EH (cell line): ENCODE measurements around the gene ABCA8.

Experiments
- DNase-seq: peaks from one replicate; pipeline ENCODE4 v3.0.0-alpha.2; 2015; ENCODE audit warnings: low read depth

The ABCA8 gene

DNA sequence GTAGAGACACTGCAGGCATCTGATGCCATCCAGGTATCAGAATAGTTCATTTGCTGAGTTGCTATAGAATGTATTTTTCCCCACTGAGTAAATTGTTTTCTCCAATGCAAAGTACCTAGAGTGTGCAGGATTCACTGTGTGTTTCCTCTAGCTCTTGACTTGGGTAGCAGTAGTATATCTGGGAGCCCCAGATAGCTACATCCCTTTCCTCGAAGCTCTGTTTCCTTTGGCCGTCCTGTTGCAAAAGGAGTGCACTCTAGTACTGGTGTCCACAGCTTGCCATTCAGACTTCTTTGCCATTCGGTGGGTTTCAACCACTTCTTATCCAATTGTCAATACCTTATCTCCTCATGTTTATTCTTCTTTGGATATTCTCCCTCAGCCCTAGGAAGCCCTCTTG lies 12.8 kb downstream of the ABCA8 start:
- no peak for DNase-seq

DNA sequence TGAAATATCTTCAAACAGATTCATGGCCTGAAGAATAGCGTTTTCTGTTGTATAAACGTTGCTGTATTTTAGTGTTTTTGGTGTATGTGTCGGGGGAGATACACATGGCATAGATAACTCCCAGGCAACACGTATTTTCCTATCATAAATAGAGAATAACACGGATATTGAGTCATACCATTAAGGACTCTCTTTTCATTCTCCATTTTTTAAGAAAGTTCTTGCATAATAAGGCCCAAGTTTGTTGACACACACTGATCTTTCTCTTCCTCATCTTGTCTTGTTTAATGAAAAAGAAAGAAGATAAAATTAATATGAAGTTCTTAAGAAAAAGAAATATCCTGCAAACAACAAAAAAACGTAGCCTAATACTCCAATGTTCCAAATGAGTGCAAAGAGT lies 13.4 kb downstream of the ABCA8 start:
- no peak for DNase-seq

DNA sequence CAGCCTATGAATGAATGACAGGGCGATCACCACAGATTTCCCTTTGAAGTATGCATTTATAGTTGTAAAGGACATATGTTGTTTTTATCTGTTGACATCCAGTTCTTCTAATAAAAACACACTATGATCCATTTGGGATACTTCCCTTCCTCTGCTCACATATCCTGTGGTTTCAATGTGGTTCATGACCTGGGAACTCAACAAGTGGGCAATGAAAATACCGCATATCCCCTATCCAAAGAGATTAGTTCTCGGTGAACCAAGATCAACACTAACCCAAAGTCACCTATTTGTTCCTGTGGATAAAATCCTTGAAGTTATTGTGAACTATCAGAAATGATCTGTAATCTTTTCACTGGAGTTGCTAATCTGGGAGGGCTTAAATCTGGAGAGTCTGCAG lies 16.0 kb downstream of the ABCA8 start:
- no peak for DNase-seq

DNA sequence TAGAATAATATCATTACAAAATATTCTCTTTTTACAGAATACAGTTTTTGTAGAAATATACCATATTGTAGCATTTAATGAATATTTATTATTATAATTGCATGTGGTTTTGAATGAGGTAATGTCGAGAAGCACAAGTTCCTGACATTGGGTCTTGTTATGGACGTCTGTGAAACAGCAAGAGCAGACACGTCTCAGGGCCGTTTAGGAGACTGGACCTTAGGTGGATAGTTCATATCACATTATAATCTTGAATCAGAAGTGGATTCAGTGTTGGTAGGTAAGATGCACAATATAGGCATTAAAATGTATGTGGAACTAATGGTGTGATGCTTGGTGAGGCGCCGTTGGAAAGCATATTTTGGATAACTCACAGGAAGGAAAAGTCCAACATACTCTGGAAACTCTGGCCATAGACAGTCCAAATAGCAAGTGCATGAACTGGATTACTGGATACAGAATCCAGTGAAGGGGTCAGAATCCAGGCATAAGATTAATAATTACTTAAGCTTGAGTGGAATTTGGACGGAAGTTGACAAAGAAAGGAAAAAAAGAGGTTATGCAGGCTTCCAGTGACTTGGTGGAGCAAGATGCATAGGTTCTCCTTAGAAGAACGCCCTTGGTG lies 17.2 kb downstream of the ABCA8 start:
- DNase-seq, result no peak

DNA sequence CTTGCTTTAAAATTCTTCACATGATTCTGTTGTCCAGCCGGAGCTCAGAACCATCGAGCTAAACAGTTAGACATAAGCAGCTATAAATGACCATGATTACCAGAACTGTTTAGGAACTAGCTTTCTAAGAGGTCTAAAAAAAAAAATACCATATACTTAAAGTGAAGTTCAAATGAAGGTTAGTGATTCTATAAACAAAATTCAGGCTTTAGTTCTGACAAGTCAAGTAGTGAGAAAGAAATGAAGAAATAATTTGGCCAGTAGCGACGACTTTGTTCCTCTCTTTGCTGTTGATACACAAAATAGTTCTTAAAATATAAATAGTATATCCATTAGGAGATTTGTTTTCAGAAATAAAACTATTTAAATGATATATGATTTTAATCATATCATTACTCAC lies 27.7 kb downstream of the ABCA8 start:
- DNase-seq, result no peak

DNA sequence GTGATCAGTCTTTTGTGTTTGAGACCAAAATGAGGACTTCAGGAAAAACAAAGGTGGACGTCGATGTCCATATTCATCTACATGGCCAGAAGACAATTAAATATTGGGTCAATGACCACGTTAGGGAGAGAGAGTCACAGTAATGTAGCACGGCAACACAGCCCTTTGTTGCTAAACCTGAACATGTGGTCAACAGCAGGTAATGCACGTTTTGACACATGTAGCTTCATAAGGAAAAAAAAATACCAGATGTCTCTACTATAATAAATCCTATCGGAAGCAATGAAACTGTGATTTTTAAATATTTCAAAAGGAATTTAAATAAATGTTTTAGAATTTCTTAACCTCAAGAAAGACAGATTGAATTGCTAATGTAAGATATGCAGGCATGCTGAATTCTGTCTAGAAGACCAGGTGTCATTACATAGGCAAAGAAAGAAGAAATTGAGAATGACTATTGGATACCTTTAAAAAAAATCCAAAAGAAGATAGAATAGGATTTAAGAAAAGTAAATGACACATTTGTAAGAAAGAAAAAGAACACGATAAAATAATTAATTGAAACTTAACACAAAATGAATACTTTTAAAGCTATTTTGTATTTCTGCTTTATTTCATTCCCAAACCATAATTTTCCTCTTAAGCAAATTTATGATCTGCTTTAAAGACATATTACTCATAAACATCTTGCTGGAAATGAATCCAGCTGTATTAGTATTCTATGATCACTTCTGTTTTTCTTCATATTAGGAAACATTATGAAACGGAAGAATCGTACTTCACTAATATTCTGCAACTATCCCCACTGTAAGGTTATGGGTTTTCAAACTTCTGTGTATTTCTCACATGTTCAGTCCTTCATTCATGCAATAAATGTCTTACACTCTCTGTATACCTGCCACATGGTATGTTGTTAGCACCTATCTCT lies 30.1 kb downstream of the ABCA8 start:
- no peak for DNase-seq

DNA sequence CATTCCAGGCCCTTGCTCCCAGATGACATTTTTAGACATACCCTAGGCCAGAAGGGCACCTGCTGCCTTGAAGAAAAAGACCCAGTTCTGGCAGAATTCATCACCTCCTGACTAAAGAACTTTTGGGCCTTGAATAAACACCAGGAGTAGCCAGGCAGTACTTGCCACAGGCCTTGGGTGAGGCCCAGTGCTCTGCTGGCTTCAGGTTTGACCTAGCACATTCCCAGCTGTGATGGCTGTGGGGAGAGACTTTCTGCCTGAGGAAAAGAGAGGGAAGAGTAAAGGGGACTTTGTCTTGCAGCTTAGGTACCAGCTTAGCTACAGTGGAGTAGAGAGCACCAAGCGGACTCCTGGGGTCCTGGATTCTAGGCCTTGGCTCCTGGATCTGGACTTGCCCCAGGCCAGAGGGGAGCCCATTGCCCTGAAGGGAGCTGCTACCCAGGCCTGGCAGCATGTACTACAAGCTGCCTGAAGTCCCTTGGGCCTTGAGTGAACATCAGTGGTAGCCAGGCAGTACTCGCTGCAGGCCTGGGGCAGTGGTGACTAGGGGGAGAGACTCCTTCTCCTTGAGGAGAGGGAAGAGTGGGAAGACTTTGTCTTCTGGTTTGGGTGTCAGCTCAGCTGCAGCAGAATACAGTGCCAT lies 44.3 kb downstream of the ABCA8 start:
- DNase-seq, result no peak

DNA sequence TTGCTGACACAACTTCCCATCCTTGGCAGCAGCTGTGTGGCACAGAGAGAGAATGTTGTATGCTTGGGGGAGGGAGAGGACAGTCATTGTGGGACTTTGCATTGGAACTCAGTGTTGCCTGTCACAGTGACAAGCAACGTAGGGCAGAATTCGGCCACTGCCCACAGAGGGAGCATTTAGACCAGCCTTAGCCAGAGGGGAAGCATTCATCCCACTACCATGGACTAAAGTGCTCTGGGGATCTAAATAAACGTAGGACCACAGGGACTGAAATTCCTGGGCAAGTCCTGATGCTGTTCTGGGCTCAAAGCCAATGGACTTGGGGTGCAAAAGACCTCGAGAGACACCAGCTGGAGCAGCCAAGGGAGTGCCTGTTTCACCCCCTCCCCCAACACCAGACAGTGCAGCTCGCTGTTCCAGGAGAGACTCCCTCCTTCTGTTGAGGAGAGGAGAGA lies 44.9 kb downstream of the ABCA8 start:
- DNase-seq, result no peak

DNA sequence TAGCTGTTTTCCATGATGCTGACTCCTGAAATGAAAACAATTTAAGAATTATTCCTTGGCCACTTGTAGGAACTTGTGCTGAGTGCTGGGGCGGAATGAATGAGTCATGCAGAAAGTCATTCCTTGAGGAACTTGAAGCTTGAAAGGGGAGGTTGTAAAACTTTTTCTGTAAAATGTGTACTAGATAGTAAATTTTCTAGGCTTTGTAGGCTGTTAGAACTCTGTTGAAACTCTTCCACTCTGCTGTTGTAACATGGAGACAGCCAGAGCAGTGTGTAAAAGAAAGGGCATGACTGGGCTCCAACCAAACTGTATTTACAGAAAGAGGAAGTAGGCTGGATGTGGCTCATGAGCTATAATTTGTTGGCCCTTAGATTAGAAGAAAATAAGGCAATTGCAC lies 46.1 kb downstream of the ABCA8 start:
- DNase-seq, result peak; percentile 87

DNA sequence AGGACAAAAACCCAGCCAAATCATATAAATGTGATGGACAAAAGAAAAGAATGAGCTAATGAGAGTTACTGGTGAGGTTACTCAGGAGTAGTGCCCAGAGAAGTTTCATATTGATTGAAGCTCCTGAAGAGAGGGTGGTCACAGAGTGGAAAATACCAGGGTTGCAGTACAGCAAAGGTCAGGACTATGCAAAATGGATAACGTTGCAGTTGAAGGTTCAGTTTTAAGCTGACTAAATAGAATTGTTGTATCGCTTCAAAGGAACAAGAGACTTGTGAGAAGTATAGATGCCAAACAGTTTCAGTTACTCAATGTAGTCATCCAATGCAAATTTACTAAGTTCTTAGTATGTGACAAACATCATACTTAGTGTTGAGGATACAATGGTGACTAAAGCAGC lies 47.1 kb downstream of the ABCA8 start:
- no peak for DNase-seq

DNA sequence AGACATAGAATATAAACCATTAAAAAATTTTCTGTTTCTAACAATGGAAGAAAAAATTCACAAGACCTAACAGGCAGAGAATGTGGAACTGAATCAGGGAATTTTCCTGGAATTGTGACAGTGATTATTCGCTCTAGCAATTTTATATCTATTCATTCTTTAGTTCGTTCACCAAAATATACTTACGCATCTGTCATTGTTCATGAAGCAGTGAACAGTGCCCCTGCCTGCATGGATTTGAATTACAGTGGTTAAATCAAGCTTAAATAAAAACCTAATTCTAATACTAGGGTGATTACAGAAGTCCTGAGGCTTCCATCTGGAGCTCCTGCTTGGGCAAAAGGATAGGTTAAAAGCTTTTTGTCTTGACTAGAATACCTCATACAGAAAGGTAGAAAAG lies 48.6 kb downstream of the ABCA8 start:
- no peak for DNase-seq

DNA sequence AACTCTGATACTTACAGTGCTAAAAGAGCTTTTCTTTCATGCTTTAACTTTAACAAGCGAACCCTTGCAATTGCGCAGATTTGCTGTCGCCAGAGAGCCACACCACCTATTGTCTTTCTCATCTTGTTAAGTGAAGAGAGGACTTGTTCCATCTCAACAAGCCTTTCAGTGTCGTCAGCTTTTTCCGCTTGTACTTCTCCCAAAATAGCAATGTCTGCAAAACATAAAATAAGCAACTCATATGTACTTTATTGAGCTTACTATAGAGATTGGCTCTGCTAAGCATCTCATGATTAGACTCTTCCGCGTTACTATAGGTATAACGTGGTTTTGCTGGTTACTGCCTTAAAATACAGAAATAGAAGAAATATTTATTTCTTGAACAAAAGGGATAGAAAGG lies 51.9 kb downstream of the ABCA8 start:
- DNase-seq, result no peak

DNA sequence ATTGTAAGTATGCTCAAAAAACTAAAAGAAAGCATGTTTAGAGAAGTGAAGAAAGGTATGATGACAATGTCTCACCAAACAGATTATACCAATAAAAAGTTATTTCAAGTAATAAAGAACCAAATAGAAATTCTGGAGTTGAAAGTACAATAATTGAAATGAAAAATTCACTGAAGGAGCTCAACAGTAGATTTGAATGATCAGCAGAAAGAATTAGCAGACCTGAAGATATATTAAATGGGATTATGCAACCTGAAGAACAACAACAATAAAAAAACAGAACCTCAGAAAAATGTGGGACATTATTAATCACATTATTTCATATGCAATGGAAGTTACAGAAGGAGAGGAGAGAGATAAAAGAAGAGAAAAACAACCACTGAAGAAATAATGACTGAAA lies 57.6 kb downstream of the ABCA8 start:
- DNase-seq, result no peak

DNA sequence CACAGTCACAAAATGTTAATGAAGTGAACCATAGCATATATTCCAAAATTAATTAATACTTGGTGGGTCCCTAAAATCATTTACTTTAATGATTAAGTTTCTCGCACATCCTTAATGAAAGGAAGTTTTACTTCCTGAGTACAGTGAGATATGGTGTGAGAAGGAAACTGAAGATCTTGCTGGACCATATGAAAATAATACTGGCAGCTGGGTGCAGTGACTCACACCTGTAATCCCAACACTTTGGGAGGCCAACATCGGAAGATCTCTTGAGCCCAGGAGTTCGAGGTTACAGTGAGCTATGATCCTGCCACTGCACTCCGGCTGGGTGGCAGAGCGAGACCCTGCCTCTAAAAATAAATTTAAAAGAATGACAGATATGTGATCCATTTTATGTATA lies 62.5 kb downstream of the ABCA8 start:
- DNase-seq, result no peak

DNA sequence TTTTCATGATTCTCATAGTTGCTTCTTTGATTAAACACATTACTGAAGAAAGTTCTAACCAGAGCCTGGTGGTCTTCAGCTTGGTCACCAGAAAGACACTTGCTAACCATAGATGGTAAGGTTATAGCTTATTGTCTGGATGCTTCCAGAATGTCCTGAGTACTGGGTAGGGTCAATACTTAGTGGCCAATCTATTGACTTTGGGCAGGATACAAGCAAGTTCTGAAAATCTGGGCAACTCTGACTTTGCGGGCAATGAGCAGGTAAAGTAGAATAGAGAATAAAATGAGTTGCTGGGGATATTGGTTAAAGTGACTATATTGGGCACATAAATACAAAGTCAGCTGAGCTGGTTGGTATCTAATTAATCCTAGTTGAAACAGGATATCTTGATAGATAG lies 63.0 kb downstream of the ABCA8 start:
- DNase-seq, result no peak

DNA sequence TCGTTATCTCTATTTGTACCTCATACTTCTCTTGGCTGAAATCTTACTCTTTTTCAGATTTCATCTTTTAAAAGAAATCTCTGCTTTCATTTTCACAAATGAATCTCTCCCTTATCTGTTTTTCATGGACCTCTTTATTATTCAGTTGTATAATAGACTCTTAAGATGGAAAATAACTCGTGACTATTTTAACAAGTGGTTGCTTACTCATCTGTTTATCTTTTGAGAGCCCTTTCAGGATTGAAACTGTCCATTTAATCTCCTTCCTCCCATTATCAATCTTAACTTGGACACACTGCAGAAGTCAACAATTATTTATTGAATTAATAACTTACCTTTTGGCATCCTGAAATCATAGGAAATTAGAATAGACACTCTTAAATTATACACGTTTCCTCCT lies 68.8 kb downstream of the ABCA8 start:
- no peak for DNase-seq

DNA sequence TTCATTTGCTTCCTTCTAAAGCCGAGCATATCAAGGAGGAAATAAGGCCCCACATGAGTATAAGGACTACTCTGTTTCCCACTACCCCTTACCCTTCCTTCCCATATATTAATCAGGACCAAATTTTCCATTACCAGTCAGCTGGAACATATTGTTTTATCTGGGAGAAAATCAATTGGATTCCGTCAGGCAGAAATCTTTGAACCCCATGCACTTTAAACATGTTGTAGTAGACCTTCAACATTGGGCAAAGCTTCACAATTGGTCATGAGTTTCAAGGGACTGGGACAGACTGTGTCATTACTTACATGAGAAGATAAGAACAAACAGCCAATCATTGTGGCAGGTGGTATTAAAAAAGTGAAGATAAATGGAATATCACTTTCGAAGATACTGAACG lies 70.3 kb downstream of the ABCA8 start:
- no peak for DNase-seq

DNA sequence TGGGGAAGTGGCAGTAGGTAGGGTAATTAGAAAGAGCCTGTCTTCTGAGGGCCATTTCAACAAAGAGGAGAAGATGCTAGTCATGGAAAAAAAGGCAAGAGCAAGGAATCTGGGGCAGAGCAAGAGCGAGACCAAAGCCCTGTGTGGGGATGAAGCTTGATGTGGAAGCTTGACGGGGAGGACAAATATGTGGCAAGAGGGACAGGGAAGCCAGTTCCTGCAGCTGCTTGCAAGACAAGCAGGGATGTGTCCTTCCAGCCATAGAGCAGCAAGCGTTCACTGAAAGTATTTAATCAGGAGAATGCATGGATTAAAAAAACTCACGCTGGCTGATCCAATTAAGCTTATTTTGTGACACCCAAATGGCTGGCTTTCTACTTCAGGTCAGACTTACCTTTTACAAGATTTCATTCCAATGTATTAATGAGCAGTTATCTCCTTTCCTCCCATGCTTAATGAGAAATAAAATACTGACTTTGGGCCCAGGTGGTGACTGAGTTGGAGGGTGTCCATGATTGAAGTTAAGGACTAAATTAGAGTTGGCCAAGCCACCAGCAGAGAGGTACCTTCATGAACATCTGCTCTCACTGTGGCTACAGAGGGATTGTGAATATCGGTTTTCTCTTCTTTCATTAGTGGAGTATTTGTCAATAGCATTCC lies 76.8 kb downstream of the ABCA8 start:
- DNase-seq, result no peak

DNA sequence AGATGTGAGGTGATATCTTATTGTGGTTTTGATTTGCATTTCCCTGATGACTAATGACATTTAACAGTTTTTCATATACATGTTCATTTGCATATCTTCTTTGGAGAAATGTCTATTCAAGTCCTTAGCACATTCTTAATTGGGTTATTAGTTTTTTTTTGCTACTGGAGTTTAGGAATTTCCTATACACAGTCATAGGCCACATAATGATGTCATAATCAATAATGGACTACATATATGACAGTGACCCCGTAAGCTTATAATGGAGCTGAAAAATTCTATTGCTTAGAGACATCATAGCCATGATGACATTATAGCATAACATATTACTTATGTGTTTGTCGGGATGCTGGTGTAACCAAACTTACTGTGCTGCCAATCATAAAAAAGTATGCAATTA lies 83.7 kb downstream of the ABCA8 start:
- DNase-seq, result no peak

DNA sequence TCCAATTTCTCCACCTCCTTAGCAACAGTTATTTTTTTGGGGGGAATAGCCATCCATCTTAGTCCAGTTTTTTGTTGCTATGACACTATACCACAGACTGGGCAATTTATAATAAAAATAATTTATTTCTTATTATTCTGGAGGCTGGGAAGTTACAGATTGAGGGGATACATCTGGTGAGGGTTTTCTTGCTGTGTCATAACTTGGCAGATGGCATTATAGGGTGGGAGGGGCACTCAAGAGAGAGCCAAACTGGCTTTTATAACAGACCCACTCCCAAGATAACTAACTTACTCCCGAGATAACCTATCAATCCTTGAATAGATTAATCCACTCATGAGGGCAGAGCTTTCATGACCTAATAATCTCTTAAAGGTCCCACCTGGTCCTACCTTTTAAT lies 84.2 kb downstream of the ABCA8 start:
- DNase-seq, result no peak

DNA sequence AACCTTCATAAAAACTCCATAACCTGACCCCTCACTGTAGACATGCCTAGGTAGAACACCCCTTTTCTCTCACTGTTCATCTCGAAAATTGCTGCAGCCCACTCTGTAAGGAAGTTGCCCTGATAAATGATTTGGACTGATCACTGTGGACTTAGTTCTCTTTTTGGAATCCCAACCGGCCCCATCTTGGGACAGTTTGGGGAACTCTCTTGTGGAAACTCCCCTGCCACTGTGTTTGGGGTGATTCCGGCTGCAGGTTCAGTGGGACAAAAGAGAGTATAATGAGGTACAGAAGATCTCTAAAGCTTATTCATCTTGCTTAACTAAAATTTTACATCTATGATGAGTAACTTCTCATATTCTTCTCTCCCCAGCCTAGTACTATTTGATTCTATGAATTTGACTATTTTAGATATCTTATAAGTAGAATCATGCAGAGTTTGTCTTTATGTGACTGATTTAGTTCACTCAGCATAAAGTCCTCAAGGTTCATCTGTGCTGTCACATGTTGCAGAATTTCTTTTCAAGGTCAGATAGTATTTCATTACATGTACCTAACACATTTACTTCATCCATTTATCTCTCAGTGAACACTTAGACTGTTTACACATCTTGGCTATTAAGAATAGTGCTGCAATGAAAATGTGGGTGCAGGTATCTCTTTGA lies 84.9 kb downstream of the ABCA8 start:
- no peak for DNase-seq

DNA sequence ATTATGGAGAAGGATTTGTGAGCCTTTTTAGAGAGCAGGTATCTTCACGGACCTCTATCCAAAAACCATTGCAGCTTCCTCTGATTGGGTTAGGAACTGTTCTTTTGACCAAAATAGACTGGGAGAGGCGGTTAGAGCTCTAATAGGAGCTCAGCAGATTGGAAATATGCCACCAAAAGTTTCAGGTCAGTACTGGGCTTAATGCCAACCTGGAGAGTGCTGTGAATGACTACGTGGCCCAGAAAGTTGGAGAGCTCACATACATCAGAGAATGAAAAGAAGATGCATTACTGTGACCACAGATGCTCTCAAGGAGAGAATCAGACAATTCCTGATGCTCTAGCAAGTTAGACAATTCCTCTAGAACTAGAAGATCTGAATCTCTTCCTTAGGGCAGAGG lies 86.5 kb downstream of the ABCA8 start:
- DNase-seq, result no peak
